CD4-positive, alpha-beta T cell (primary cell): ENCODE measurements around the gene FSHR. TPM values are rescaled to one million over a fixed set of nuclear protein-coding genes. Genes with fewer than 3 reads are reported as not detected.

Experiments
- ATAC-seq: fragments of 200-7000 bp; cut with Tn5 transposase; one replicate; pipeline ENCODE4 v1.10.0; 2022; ENCODE audit warnings: mild to moderate bottlenecking; ENCODE audit not compliant: poor library complexity
- CTCF ChIA-PET: fragments of 350-600 bp; sonication (Branson Sonifier 250); formaldehyde crosslinking; loops from one replicate; lab custom pipeline; 2021; ENCODE audit warnings: antibody characterized with exemption, inconsistent platforms; lab: Charles Lee
- POLR2A ChIA-PET: fragments of 350-600 bp; sonication (Branson Sonifier 250); formaldehyde crosslinking; loops from one replicate; lab custom pipeline; 2021; ENCODE audit warnings: antibody characterized with exemption, inconsistent platforms; lab: Charles Lee
- DNase-seq, 14 experiments: peaks; one replicate each; pipeline ENCODE4 v3.0.0-alpha.2; 2013 to 2020; ENCODE audit warnings: mixed read lengths in 2 of 14
- H3K27ac ChIP-seq, 2 donors: one replicate each; pipeline versions ENCODE4 v1.5.1 to v1.7.0; 2013; ENCODE audit warnings: low read length in 2 of 2, low read depth in 1 of 2, mild to moderate bottlenecking in 1 of 2
- H3K27me3 ChIP-seq, 2 experiments: 1 replicate in 1 of 2; 2 replicates in 1 of 2; pipeline versions ENCODE4 v1.6.1 to v1.7.0; 2013; ENCODE audit warnings: low read length in 2 of 2, control low read depth in 1 of 2, mild to moderate bottlenecking in 1 of 2, moderate library complexity in 1 of 2; ENCODE audit not compliant: insufficient read depth in 2 of 2, control insufficient read depth in 1 of 2
- H3K36me3 ChIP-seq: one replicate; pipeline ENCODE4 v1.6.1; 2013; ENCODE audit warnings: low read length, control low read depth; ENCODE audit not compliant: insufficient read depth
- H3K4me1 ChIP-seq: one replicate; pipeline ENCODE4 v1.6.1; 2013; ENCODE audit warnings: low read length, control low read depth; ENCODE audit not compliant: insufficient read depth
- H3K4me3 ChIP-seq: one replicate; pipeline ENCODE4 v1.5.1; 2013; ENCODE audit warnings: mild to moderate bottlenecking, low read length, moderate library complexity
- H3K9me3 ChIP-seq, 2 experiments: 1 replicate in 1 of 2; 2 replicates in 1 of 2; pipeline versions ENCODE4 v1.6.1 to v1.7.0; 2013; ENCODE audit warnings: low read length in 2 of 2, mild to moderate bottlenecking in 2 of 2, control low read depth in 1 of 2, moderate library complexity in 1 of 2; ENCODE audit not compliant: control insufficient read depth in 1 of 2, insufficient read depth in 1 of 2
- H3K27ac Mint-ChIP-seq: one replicate; pipeline ENCODE4 v1.8.0; 2020; ENCODE audit warnings: mixed read lengths
- H3K27me3 Mint-ChIP-seq: one replicate; pipeline ENCODE4 v1.8.0; 2021; ENCODE audit warnings: mixed read lengths
- H3K36me3 Mint-ChIP-seq: one replicate; pipeline ENCODE4 v1.8.0; 2021; ENCODE audit warnings: low read depth, mixed read lengths
- H3K4me1 Mint-ChIP-seq: one replicate; pipeline ENCODE4 v1.8.0; 2021; ENCODE audit warnings: low read depth, mixed read lengths
- H3K4me3 Mint-ChIP-seq: one replicate; pipeline ENCODE4 v1.8.0; 2020; ENCODE audit warnings: mild to moderate bottlenecking, mixed read lengths
- H3K9me3 Mint-ChIP-seq: one replicate; pipeline ENCODE4 v1.8.0; 2020; ENCODE audit warnings: mixed read lengths
- intact Hi-C, 2 experiments: fragments of 100-400 bp; cut with DNase I in 1 of 2; cut with micrococcal nuclease in 1 of 2; formaldehyde crosslinking; loops; one replicate each; pipeline versions ENCODE4 v1.15.1 to v1.9.0; 2023 to 2025; cut with DNase I, micrococcal nuclease
- total RNA-seq, 174 experiments: library from RNA in 2 of 174; stranded (reverse) in 2 of 174; gene quantifications; one replicate each; pipeline ENCODE4 v1.2.3 and lab custom pipeline; 2021 to 2026
- TF ChIP-seq, protein P1 (sequence below): fragments of 200-600 bp; IDR thresholded peaks from one replicate; pipeline ENCODE4 v1.8.0; 2022; ENCODE audit warnings: antibody characterized with exemption, mild to moderate bottlenecking

FSHR gene
- total RNA-seq, 2 experiments from 2014 or later = not detected

DNA sequence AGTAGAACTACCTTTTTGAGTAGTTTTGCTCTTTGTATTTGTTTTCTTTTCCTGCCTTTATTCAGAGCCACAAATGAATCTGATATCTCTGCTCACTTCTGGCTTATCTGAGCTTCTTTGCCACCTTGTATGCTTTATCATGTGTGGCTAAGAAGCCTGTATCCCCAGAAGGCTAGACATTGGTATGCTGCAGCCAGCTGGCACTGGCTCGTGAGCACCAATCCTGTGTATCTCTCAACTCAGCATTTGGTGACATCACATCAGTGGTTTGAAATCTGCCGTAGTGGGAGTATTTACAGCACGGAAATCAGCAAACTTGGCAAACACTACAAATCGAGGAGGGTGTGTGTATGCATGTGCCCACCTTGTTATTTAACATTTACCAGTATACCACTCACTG is 215.1 kb downstream of the FSHR start:
- H3K4me3 ChIP-seq = no peak overlapping the region
- Mint-ChIP-seq H3K27me3 (no peaks in the 10 kb centered on the region), H3K4me3 (no peak overlapping the region), H3K9me3 (no peaks in the 10 kb centered on the region), H3K4me1 (no peaks in the 10 kb centered on the region), H3K36me3 (no peaks in the 10 kb centered on the region), H3K27ac (no peak overlapping the region)
- H3K4me1 ChIP-seq = no peaks in the 10 kb centered on the region
- H3K27ac ChIP-seq = no peak overlapping the region
- H3K9me3 ChIP-seq = no peaks in the 10 kb centered on the region
- ChIA-PET POLR2A (no interaction called here), CTCF (no interaction called here)
- DNase-seq = no peak
- no peak for ATAC-seq
- TF ChIP-seq, protein P1, sequence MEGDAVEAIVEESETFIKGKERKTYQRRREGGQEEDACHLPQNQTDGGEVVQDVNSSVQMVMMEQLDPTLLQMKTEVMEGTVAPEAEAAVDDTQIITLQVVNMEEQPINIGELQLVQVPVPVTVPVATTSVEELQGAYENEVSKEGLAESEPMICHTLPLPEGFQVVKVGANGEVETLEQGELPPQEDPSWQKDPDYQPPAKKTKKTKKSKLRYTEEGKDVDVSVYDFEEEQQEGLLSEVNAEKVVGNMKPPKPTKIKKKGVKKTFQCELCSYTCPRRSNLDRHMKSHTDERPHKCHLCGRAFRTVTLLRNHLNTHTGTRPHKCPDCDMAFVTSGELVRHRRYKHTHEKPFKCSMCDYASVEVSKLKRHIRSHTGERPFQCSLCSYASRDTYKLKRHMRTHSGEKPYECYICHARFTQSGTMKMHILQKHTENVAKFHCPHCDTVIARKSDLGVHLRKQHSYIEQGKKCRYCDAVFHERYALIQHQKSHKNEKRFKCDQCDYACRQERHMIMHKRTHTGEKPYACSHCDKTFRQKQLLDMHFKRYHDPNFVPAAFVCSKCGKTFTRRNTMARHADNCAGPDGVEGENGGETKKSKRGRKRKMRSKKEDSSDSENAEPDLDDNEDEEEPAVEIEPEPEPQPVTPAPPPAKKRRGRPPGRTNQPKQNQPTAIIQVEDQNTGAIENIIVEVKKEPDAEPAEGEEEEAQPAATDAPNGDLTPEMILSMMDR = no peak
- no peaks in the 10 kb centered on the region for H3K27me3 ChIP-seq
- no peaks in the 10 kb centered on the region for H3K36me3 ChIP-seq
- intact Hi-C loops = no loop called here

DNA sequence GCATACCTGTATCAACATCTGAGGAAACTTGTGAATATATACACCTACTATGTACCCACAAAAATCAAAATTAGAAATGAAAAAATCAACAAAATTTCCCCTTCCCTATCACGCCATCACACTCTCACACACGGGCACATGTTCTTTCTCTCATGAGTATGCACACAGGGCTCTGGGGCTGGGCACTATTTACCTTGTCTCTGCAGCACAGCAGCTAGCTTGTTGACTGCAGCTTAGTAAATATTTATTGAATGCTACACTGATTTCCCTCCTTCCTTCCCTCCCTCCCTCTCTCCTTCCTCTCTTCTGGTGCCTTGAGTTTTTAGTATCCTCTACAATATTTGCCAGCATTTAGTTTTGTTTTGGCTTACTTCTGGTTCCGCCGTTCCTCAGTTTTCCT is 216.1 kb downstream of the FSHR start:
- ChIA-PET CTCF (no interaction called here), POLR2A (no interaction called here)
- intact Hi-C loops = no loop called here
- Histone ChIP-seq H3K9me3 (no peaks in the 10 kb centered on the region), H3K4me3 (no peak overlapping the region), H3K36me3 (no peaks in the 10 kb centered on the region), H3K4me1 (no peaks in the 10 kb centered on the region), H3K27me3 (no peaks in the 10 kb centered on the region), H3K27ac (no peak overlapping the region)
- ATAC-seq = no peak
- Mint-ChIP-seq H3K36me3 (no peaks in the 10 kb centered on the region), H3K27me3 (no peaks in the 10 kb centered on the region), H3K27ac (no peak overlapping the region), H3K9me3 (no peaks in the 10 kb centered on the region), H3K4me1 (no peaks in the 10 kb centered on the region), H3K4me3 (no peak overlapping the region)
- DNase-seq = no peak
- TF ChIP-seq, protein P1 = no peak

DNA sequence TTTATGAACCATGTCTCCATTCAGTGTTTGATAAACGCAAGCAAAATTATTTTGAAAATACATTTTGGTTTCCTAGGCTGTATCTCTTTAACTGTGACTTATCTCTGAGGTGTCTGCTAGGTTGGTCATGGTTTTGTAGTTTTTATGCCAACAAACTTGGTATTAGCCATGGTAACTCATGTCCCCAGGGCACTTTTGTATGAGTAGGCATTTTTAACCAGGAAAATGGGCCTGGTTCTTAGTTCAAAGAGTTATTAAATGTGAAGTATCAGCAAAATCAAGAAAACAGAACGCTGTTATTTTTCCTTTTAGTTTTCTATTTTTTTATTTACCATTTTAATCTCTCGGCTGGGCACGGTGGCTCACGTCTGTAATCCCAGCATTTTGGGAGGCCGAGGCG is 219.5 kb downstream of the FSHR start:
- no peaks in the 10 kb centered on the region for H3K27me3 Mint-ChIP-seq
- no peak overlapping the region for H3K4me3 Mint-ChIP-seq
- TF ChIP-seq, protein P1 = no peak
- ChIA-PET POLR2A (no interaction called here), CTCF (no interaction called here)
- H3K4me1 Mint-ChIP-seq = no peaks in the 10 kb centered on the region
- no peaks in the 10 kb centered on the region for H3K36me3 ChIP-seq
- no peak overlapping the region for H3K27ac ChIP-seq
- H3K27me3 ChIP-seq = no peaks in the 10 kb centered on the region
- H3K27ac Mint-ChIP-seq = no peak overlapping the region
- intact Hi-C loops = no loop called here
- no peaks in the 10 kb centered on the region for H3K4me1 ChIP-seq
- H3K36me3 Mint-ChIP-seq = no peaks in the 10 kb centered on the region
- no peaks in the 10 kb centered on the region for H3K9me3 Mint-ChIP-seq
- H3K4me3 ChIP-seq = no peak overlapping the region
- ATAC-seq = no peak
- H3K9me3 ChIP-seq = no peaks in the 10 kb centered on the region
- no peak for DNase-seq
